G401 (cell line): Measurements from ENCODE around the gene SCYL2. TPM values are rescaled to one million over a fixed set of nuclear protein-coding genes. Genes with fewer than 3 reads are reported as not detected.
"Not testable (repeated sequence)": the region's sequence is repeated elsewhere in the genome, so short reads cannot be mapped to it uniquely, and the experiment has no call there.

Experiments used
- DNase-seq: peaks from one replicate; pipeline ENCODE4 v3.0.0-alpha.2; 2015; ENCODE audit warnings: low spot score
- in situ Hi-C: cut with HindIII; loops from 2 replicates; pipeline ENCODE4 v1.10.0; 2016; ENCODE audit warnings: low sequenced_read_pairs, mixed read lengths
- total RNA-seq: library from RNA; depleted of rRNA; stranded (reverse); fragments of >200 nt; shearing (Covaris generic); gene quantifications from 2 replicates; pipeline ENCODE4 v1.2.3, GENCODE V29; 2014; rRNA removed

SCYL2 gene
- total RNA-seq: 7.1 and 10.9 TPM in 2 replicates

GRCh38 chr12:100266835-100267602 is at the start of gene SCYL2, which contains the start of gene DEPDC4:
SCYL2 (plus strand) TSS chr12:100267177; CDS start chr12:100282971, 15,794 bp downstream.
DEPDC4 (minus strand) TSS chr12:100267079; CDS start chr12:100267076, 3 bp downstream.
- in situ Hi-C loops: no loop called here
- DNase-seq: peak; percentile 99

GRCh38 chr12:100219328-100220109 is 47.5 kb upstream of the SCYL2 start:
- in situ Hi-C loops: no loop called here
- no peak for DNase-seq

GRCh38 chr12:100221523-100221922 is 45.5 kb upstream of the SCYL2 start:
- in situ Hi-C loops: no loop called here
- no peak for DNase-seq

GRCh38 chr12:100222173-100222572 is 44.8 kb upstream of the SCYL2 start:
- in situ Hi-C loops, DNase-seq: not testable (repeated sequence)

- in situ Hi-C loops: no loop called here
- DNase-seq: no peak
Observed at GRCh38 chr12:100225491-100225890, 41.5 kb upstream of the SCYL2 start.

- DNase-seq: no peak
Observed at GRCh38 chr12:100229036-100229635, 37.8 kb upstream of the SCYL2 start.

GRCh38 chr12:100229876-100230275 is 37.1 kb upstream of the SCYL2 start:
- in situ Hi-C loops: no loop called here
- DNase-seq: no peak

More at GRCh38 chr12:100229036-100229635, 37.8 kb upstream of the SCYL2 start:
- in situ Hi-C loops: no loop called here

- DNase-seq, in situ Hi-C loops: not testable (repeated sequence)
Observed at GRCh38 chr12:100231873-100232272, 35.1 kb upstream of the SCYL2 start.

- no peak for DNase-seq
- in situ Hi-C loops: no loop called here
Observed at GRCh38 chr12:100234166-100234565, 32.8 kb upstream of the SCYL2 start.

- in situ Hi-C loops: no loop called here
- DNase-seq: peak; percentile 54
Observed at GRCh38 chr12:100234591-100235304, 32.2 kb upstream of the SCYL2 start.

GRCh38 chr12:100238801-100239200 is 28.2 kb upstream of the SCYL2 start:
- DNase-seq: no peak
- in situ Hi-C loops: no loop called here

- DNase-seq: no peak
- in situ Hi-C loops: no loop called here
Observed at GRCh38 chr12:100239589-100239988, 27.4 kb upstream of the SCYL2 start.

- no peak for DNase-seq
- in situ Hi-C loops: loop anchor here (10.0 kb wide), 1 partner anchor 322 kb away; no protein-coding TSS in a partner anchor
Observed at GRCh38 chr12:100243137-100243536, 23.8 kb upstream of the SCYL2 start.

- in situ Hi-C loops: loop anchor here (10.0 kb wide), 1 partner anchor 317 kb away; no protein-coding TSS in a partner anchor
- no peak for DNase-seq
Observed at GRCh38 chr12:100247765-100248164, 19.2 kb upstream of the SCYL2 start.

GRCh38 chr12:100248886-100249285 is 18.1 kb upstream of the SCYL2 start:
- in situ Hi-C loops: loop anchor here (10.0 kb wide), 1 partner anchor 316 kb away; no protein-coding TSS in a partner anchor
- no peak for DNase-seq

- no peak for DNase-seq
- in situ Hi-C loops: loop anchor here (10.0 kb wide), 1 partner anchor 315 kb away; no protein-coding TSS in a partner anchor
Observed at GRCh38 chr12:100249941-100250340, 17.0 kb upstream of the SCYL2 start.

GRCh38 chr12:100251917-100252316 is 15.1 kb upstream of the SCYL2 start:
- in situ Hi-C loops: no loop called here
- no peak for DNase-seq

GRCh38 chr12:100253437-100253836 is 13.5 kb upstream of the SCYL2 start:
- in situ Hi-C loops: no loop called here
- no peak for DNase-seq

- no peak for DNase-seq
- in situ Hi-C loops: no loop called here
Observed at GRCh38 chr12:100254876-100255275, 12.1 kb upstream of the SCYL2 start.
